Measurements from ENCODE around the gene PAX2.

Gene PAX2

GRCh38 chr10:100741378-100742075 lies 3.9 kb upstream of the PAX2 start:
- peaks cover 95% of the 10 kb centered on the region for H3K27me3 ChIP-seq (replicated peaks; ENCODE audit: insufficient read depth, low read length)
- TF ChIP-seq EZH2 (optimal IDR thresholded peaks at IDR 0.05; ENCODE audit: low read depth, low read length) (no peak), CTCF (IDR thresholded peaks at IDR 0.05; ENCODE audit: low read length) (no peak), EZH2phosphoT487 (IDR thresholded peaks at IDR 0.05; ENCODE audit: low read length) (no peak)
- no peak overlapping the region for H3K9ac ChIP-seq (ENCODE audit: low read length)

GRCh38 chr10:100742076-100742771 lies 3.2 kb upstream of the PAX2 start:
- Histone ChIP-seq H3K27ac (ENCODE audit: low read length) (no peak overlapping the region), H3K4me2 (ENCODE audit: low read depth, low read length) (no peak overlapping the region), H3K9me3 (replicated peaks; ENCODE audit: insufficient read depth, low read length) (no peaks in the 10 kb centered on the region), H3K27me3 (replicated peaks; ENCODE audit: insufficient read depth, low read length) (peaks cover 95% of the 10 kb centered on the region), H3K4me1 (ENCODE audit: low read length) (peaks cover 6% of the 10 kb centered on the region; the same call in 1 of the 2 replicates), H3F3A (ENCODE audit: insufficient read depth, low read length) (no peaks in the 10 kb centered on the region), H3K36me3 (replicated peaks; ENCODE audit: insufficient read depth, low read length) (no peaks in the 10 kb centered on the region), H4K20me1 (ENCODE audit: insufficient read depth, low read length) (no peaks in the 10 kb centered on the region), H2AFZ (ENCODE audit: low read length) (no peak overlapping the region), H3K9ac (ENCODE audit: low read length) (no peak overlapping the region), H3K4me3 (ENCODE audit: low read length) (no peak overlapping the region), H3K79me2 (ENCODE audit: low read length) (no peaks in the 10 kb centered on the region), H3K9me2 (replicated peaks; ENCODE audit: insufficient read depth, low read length) (no peaks in the 10 kb centered on the region)
- peak; percentile 92 for TF ChIP-seq EZH2 (optimal IDR thresholded peaks at IDR 0.05; ENCODE audit: low read depth, low read length)
- no peak for TF ChIP-seq CTCF (IDR thresholded peaks at IDR 0.05; ENCODE audit: low read length)
- 0 out of 2 replicates have a peak, but pooled peaks have one; percentile 41 for TF ChIP-seq EZH2phosphoT487 (IDR thresholded peaks at IDR 0.05; ENCODE audit: low read length)
- DNase-seq = no peak

More at GRCh38 chr10:100741378-100742075, 3.9 kb upstream of the PAX2 start:
- Histone ChIP-seq H3K4me3 (ENCODE audit: low read length) (no peak overlapping the region), H2AFZ (ENCODE audit: low read length) (no peak overlapping the region), H3K27ac (ENCODE audit: low read length) (no peak overlapping the region), H3K9me2 (replicated peaks; ENCODE audit: insufficient read depth, low read length) (no peaks in the 10 kb centered on the region), H3F3A (ENCODE audit: insufficient read depth, low read length) (no peaks in the 10 kb centered on the region), H3K9me3 (replicated peaks; ENCODE audit: insufficient read depth, low read length) (no peaks in the 10 kb centered on the region), H3K36me3 (replicated peaks; ENCODE audit: insufficient read depth, low read length) (no peaks in the 10 kb centered on the region), H3K79me2 (ENCODE audit: low read length) (no peaks in the 10 kb centered on the region), H3K4me2 (ENCODE audit: low read depth, low read length) (no peak overlapping the region), H3K4me1 (ENCODE audit: low read length) (peaks cover 6% of the 10 kb centered on the region; the same call in 1 of the 2 replicates), H4K20me1 (ENCODE audit: insufficient read depth, low read length) (no peaks in the 10 kb centered on the region)
- no peak for DNase-seq

GRCh38 chr10:100742936-100743335 lies 2.4 kb upstream of the PAX2 start:
- Histone ChIP-seq H3K27me3 (replicated peaks; ENCODE audit: insufficient read depth, low read length) (peaks cover 95% of the 10 kb centered on the region), H3K9ac (ENCODE audit: low read length) (no peak overlapping the region), H3F3A (ENCODE audit: insufficient read depth, low read length) (no peaks in the 10 kb centered on the region), H3K4me3 (ENCODE audit: low read length) (no peak overlapping the region), H3K4me2 (ENCODE audit: low read depth, low read length) (no peak overlapping the region), H3K9me3 (replicated peaks; ENCODE audit: insufficient read depth, low read length) (no peaks in the 10 kb centered on the region), H3K36me3 (replicated peaks; ENCODE audit: insufficient read depth, low read length) (no peaks in the 10 kb centered on the region), H3K4me1 (ENCODE audit: low read length) (peaks cover 6% of the 10 kb centered on the region; the same call in 1 of the 2 replicates), H3K79me2 (ENCODE audit: low read length) (no peaks in the 10 kb centered on the region), H3K9me2 (replicated peaks; ENCODE audit: insufficient read depth, low read length) (no peaks in the 10 kb centered on the region), H4K20me1 (ENCODE audit: insufficient read depth, low read length) (no peaks in the 10 kb centered on the region), H2AFZ (ENCODE audit: low read length) (no peak overlapping the region), H3K27ac (ENCODE audit: low read length) (no peak overlapping the region)
- no peak for DNase-seq
- TF ChIP-seq CTCF (IDR thresholded peaks at IDR 0.05; ENCODE audit: low read length) (no peak), EZH2phosphoT487 (IDR thresholded peaks at IDR 0.05; ENCODE audit: low read length) (no peak; the same call in 1 of the 2 replicates), EZH2 (optimal IDR thresholded peaks at IDR 0.05; ENCODE audit: low read depth, low read length) (no peak)
